Choroid plexus epithelial cell (primary cell): Measurements from ENCODE around the gene KBTBD4.

ENCODE experiments used
- DNase-seq: peaks from one replicate; pipeline ENCODE4 v3.0.0-alpha.2; 2010; ENCODE audit warnings: low read depth
- H3K4me3 ChIP-seq: 2 replicates; pipeline ENCODE4 v1.5.1; 2011; ENCODE audit warnings: low read depth, mild to moderate bottlenecking, control low read depth, low read length, moderate library complexity
- TF ChIP-seq, protein P1 (sequence below): conservative IDR thresholded peaks from 2 replicates; pipeline ENCODE4 v1.5.1; 2011; ENCODE audit warnings: low read depth, mild to moderate bottlenecking, control low read depth, inconsistent platforms, low read length, moderate library complexity

KBTBD4 gene

DNA sequence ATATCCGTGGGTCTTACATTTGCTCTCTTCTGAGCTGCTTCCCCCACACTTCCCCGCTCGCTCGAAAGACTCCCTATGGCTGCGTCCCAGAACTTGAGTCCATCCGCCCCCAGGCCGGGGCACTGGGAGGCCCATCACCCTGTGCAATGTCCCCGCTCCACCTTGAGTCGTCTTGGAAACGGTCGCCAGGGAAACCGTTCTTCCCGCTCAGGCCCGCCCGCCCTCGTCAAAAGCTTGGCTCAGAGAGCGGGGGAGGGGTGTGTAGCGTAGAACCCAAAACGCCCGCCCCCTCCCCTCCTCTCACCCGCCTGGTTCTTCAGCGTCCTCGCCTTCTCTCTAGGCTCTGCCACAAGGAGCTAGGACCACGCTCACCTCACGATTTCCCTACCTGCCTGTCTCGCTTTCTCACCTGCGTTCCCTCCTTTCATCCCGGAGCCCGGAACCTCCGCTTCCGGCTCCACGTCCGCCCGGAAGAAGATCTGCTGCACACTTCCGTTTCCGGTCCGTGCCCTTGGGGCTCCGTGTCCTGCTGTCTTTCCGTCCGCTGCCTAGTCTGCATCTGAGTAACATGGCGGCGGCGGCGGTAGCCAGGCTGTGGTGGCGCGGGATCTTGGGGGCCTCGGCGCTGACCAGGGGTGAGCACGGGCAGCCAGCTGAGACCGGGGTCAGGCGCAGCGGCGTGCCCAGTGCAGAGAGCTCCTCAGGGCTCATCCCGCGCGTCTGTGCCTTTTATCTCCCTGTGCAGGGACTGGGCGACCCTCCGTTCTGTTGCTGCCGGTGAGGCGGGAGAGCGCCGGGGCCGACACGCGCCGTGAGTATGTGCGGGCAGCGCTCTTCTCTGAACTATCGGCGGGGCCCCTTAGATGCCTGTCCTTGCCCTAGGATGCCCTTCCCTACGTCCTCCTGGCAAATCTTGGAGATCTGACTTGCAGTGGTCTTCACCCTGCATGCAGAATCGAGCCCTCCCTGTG lies at the start of gene KBTBD4, which contains the start of gene NDUFS3:
TSS of gene KBTBD4 (minus strand) at position 447 of the 971 bp plus-strand sequence. CDS start at position 428, 19 bp downstream.
TSS of gene NDUFS3 (plus strand) at position 551 of the 971 bp plus-strand sequence. CDS start at position 569, 18 bp downstream.
- H3K4me3 ChIP-seq = peak within 1 kb of the TSS; percentile 96
- TF ChIP-seq, protein P1, sequence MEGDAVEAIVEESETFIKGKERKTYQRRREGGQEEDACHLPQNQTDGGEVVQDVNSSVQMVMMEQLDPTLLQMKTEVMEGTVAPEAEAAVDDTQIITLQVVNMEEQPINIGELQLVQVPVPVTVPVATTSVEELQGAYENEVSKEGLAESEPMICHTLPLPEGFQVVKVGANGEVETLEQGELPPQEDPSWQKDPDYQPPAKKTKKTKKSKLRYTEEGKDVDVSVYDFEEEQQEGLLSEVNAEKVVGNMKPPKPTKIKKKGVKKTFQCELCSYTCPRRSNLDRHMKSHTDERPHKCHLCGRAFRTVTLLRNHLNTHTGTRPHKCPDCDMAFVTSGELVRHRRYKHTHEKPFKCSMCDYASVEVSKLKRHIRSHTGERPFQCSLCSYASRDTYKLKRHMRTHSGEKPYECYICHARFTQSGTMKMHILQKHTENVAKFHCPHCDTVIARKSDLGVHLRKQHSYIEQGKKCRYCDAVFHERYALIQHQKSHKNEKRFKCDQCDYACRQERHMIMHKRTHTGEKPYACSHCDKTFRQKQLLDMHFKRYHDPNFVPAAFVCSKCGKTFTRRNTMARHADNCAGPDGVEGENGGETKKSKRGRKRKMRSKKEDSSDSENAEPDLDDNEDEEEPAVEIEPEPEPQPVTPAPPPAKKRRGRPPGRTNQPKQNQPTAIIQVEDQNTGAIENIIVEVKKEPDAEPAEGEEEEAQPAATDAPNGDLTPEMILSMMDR = no peak

DNA sequence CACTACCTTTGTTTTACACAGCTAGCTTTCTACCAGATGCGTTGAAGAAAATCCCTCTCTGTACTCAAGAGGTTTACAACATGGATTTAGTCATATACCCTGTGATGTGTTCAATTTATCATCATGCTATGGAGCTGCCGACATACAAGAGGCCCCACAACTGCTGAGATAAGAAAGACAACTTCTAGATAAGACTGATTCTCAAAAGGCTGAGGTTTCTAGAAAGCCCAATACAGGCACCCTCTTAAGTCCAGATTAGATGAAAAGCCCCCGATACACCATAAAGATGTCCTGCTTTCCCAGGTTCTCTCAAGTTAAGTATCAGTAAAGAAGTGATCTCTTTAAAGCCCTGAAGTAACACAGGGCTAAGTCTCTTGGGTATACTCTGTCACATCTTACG lies 49.3 kb upstream of the KBTBD4 start:
- H3K4me3 ChIP-seq = no peak overlapping the region
- DNase-seq = no peak
- TF ChIP-seq, protein P1 = no peak

More for the DNA sequence above, at the start of gene KBTBD4, which contains the start of gene NDUFS3:
- peak; percentile 92 for DNase-seq

DNA sequence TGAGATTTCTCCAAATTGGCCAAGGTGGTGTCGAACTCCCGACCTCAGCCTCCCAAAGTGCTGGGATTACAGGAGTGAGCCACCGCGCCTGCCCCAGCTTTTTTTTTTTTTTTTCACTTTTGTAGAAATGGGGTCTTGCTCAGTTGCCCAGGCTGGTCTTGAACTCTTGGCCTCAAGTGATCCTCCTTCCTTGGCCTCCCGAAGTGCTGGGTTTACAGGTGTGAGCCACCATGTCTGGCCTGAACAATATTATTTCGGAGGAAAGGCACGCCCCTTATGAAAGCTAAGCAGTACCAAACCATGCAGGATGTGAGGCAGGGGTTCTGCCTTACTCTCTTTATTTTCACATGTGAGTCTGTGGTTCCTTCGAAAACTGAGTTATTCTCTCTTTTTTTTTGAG lies 47.5 kb upstream of the KBTBD4 start:
- TF ChIP-seq, protein P1 = no peak
- DNase-seq = no peak
- H3K4me3 ChIP-seq = no peak overlapping the region

DNA sequence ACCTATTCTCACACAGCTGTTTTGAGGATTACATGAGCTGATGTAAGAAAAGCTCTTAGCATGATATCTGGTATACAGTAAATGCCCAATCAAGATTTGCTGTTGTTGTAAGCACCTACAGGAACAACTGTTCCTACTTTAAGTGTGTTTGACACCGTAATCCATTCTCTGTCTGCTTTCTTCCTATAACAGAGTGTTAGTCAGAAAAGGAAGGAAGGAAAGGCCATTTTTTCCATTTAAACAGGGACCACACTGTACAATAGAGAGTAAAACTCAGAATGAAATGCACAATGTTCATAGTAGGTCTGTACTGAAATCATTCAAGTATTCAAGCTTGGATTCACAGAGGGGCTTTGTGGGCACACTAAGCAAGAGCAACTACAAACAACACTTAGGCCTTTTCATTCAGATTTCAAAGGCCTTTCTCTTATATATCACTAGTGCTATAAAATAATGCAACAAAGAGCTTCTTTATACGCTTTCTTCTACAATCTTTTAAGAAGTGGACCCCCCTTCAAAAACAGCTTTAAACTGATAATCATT lies 42.1 kb upstream of the KBTBD4 start:
- DNase-seq = no peak
- no peak overlapping the region for H3K4me3 ChIP-seq

DNA sequence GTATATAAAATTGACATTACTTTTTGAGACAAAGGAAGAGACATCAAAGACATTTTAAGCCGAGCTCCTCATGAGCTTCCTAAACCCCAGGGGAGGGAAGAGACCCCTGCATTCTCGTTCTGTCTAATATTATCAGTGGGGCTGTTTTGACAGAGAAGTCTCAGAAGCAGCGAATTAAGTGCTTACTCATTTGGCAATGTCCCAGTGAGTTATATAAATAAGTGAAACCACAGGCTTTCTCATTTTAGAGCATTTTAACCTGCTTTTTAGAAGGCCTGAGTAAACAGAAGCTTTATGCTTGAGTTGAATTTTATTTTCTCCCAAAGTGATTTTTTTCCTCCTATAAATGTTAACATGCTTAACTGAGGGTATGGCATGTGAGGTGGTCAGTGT lies 38.6 kb upstream of the KBTBD4 start:
- DNase-seq = peak; percentile 84
- TF ChIP-seq, protein P1 = no peak
- no peak overlapping the region for H3K4me3 ChIP-seq

More for the DNA sequence above, 42.1 kb upstream of the KBTBD4 start:
- TF ChIP-seq, protein P1 = no peak

DNA sequence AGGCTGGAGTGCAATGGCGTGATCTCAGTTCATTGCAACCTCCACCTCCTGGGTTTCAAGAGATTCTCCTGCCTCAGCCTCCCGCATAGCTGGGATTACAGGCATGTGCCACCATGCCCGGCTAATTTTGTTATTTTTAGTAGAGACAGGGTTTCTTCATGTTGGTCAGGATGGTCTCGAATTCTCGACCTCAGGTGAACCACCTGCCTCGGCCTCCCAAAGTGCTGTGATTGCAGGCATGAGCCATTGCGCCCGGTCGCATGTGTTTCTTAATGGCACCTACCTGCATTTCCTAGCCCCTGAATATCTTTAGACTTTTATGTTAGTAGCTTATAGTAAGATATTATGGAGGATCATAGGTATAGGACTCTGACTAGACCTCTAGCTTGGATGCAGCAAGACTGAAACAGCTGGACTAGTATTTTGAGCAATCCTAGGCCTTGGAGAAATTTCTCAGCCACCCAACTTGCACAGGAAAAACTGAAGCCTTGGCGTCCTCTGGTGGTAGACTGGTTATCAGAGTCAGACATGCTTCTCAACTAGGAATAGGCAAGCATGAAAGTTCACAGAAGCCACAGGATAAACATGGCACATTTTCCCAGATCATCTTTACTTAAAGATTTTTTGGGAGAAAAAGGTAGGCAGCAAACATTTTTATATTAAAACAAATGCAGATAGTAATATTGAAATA lies 38.1 kb upstream of the KBTBD4 start:
- DNase-seq = peak; percentile 94
- H3K4me3 ChIP-seq = no peak overlapping the region
- TF ChIP-seq, protein P1 = peak; percentile 99
